GM21825 (cell line): ENCODE data around the gene KCNMB1.
A peak's percentile ranks its signal among the peaks of the same experiment; 100 is the strongest.

Source experiments
- ATAC-seq: cut with Tn5 transposase; IDR thresholded peaks from one replicate; pipeline ENCODE4 v1.9.1; 2021; ENCODE audit warnings: mild to moderate bottlenecking, moderate library complexity; ENCODE audit not compliant: unreplicated experiment

The KCNMB1 gene

DNA sequence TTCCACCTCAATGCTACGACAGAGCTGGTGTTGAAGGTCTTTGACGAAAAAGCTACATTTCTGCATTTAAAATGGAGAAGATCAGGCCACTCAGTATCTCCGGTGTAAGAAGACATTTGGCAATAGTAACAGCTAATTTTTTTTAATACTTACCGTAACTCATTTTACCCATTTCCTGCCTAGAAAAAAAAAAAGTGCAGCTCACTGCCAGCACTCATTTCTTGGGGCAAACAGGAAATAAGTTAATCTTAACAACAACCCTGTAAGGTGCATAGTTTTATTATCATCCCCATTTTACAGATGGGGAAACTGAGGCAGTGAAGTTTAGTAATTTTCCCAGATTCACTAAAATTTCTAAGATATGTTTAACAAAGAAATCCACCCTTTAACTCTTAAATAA, 27.4 kb upstream of the KCNMB1 start:
- ATAC-seq = no peak

GRCh38 chr5:170414786-170415185, 25.6 kb upstream of the KCNMB1 start:
- ATAC-seq = no peak

GRCh38 chr5:170413897-170414296, 24.7 kb upstream of the KCNMB1 start:
- ATAC-seq = no peak

GRCh38 chr5:170411100-170411499, 21.9 kb upstream of the KCNMB1 start:
- ATAC-seq = no peak

DNA sequence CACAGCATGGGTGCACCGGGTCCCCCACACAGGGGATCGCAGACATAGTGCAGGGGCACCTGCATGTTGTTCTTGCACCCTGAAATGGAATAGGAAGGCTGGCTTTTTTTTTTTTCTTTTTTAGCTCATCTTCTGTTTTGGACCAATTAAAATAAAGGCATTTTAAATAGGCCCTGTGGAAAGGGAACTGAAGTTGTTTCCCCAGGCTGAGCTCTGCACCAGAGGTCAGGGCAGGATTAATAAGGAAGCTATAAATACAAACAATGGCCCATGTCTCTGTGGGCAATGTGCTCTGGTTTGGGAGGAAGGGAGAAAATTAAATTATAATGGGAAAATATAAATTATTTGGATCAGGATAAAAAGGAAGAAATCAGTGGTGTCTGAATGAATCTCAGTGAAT, 21.2 kb upstream of the KCNMB1 start:
- no peak for ATAC-seq

GRCh38 chr5:170408877-170409660, 19.9 kb upstream of the KCNMB1 start:
- ATAC-seq = no peak

DNA sequence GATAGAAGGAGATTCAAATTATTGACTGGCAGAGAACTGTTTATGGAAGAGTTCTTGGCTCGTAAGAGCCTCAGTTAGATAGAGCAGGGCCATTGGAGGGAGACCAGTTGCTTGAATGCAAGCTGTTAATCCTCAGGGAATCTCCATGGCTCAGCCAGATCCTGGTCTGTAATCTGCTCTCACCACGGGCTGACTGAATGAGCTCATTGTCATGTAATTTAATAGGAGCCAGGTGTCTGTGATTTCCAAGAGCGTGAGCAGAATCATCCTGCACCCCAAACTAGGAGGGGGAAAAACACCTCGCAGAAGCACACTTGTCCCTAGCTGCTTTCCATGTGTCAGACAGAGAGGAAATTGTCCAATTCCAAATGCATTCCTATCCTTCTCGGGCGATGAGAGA, 19.1 kb upstream of the KCNMB1 start:
- ATAC-seq = no peak

- ATAC-seq = no peak
These were observed 17.9 kb upstream of the KCNMB1 start for GRCh38 chr5:170407062-170407461.

GRCh38 chr5:170405817-170406216, 16.6 kb upstream of the KCNMB1 start:
- ATAC-seq = no peak

GRCh38 chr5:170404398-170404797, 15.2 kb upstream of the KCNMB1 start:
- ATAC-seq = no peak

- no peak for ATAC-seq
These were observed 14.5 kb upstream of the KCNMB1 start for GRCh38 chr5:170403675-170404074.

DNA sequence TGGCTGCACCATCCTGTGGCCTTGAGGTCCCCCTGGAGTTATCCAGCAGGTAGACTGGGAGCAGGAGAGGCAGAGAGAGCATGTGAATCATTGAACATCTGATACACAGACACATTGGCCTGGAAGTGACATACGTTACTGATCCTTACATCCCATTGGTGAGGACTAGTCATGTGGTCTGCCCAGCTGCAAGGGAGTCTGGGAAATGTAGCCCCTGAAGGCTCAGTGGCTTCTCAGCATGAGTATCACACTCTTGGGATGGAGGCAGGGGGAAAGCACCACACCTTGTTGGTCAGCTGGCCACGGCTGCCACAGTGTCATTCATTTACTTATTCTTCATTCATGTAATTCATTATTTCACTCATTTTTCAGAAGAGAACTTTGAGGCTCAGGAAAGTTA, 13.3 kb upstream of the KCNMB1 start:
- ATAC-seq = no peak

- ATAC-seq = no peak
These were observed 7.9 kb upstream of the KCNMB1 start for GRCh38 chr5:170397059-170397458.

GRCh38 chr5:170393958-170394357, 4.8 kb upstream of the KCNMB1 start:
- no peak for ATAC-seq

DNA sequence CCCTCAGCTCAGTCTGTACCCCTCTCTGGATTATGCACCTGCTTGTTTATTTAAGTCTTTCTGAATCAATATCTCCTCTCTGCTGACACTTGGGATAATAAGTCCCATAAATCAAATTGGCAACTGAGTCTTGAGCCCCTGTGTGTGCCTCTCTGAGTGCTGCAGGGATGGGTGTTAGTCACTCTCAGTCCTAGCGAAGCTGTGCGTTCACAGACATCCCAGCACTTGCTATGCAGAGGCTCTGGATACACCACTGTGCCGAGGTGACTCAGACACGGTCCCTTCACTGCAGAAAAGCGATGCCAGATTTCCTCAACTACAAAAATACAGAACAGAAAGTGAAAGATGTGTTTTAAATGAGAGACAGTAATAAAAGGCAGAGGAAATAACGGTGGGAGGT, 4.1 kb upstream of the KCNMB1 start:
- peak; percentile 46 for ATAC-seq

DNA sequence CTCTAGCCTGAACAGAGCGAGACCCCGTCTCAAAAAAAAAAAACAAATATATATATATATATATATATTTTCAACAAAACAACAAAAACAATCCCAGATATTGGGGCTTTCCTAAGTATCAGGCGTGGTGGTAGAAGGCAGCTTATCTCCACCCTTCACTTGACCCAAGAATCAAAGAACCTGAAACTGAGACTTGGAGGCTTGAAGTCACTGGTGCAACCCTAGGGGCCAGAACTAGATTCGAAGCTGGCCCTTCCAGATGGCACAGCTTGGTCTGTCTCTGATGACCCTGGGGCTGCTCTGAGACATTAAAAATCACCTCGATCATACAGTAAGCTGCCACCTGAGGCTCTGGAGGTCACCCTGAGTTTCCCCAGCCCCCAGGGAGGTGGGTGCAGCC, 1.3 kb upstream of the KCNMB1 start:
- no peak for ATAC-seq

- ATAC-seq = no peak
These were observed 354 bp upstream of the KCNMB1 start for GRCh38 chr5:170389550-170389892.

DNA sequence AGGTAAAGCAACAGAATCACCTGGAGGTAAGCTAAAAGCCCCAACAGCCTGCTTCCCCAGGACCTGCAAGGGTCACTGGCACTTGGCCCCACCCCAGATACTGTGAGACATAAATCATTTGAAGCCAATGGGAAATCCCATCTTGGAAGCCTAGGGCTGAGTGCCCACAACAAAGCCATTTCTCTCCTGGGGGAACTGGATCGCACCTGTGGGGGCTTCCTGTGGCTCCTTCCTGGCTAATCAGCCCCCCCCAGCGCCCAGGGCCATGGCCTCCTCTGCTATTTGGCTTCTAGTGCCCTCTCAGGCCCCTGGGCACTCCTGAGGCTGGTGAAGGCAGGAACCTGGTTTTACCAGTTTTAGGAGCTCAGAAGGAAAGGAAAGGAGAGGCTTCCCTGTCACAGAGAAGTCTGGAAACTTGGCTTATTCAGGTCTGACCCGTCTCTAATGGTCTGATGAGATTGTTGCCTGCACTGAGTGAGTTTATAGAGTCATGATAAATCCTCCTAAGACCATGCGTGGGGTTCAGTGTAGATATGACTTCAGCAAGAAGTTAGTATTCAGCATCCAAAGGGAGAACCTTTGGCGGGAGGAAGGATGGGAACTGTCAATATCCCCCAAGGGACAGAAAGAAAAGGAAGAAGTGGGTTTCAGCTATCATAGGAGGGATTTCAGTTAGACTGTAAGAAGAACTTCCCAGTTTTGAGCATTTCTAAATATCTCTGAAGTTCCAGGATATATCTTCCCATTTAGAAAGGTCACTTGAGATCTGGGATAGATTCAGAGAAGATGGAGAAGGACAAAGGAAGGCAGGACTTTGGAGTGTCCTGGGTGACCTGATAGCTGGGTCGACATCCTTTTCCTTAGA, 1.2 kb downstream of the KCNMB1 start:
- no peak for ATAC-seq

DNA sequence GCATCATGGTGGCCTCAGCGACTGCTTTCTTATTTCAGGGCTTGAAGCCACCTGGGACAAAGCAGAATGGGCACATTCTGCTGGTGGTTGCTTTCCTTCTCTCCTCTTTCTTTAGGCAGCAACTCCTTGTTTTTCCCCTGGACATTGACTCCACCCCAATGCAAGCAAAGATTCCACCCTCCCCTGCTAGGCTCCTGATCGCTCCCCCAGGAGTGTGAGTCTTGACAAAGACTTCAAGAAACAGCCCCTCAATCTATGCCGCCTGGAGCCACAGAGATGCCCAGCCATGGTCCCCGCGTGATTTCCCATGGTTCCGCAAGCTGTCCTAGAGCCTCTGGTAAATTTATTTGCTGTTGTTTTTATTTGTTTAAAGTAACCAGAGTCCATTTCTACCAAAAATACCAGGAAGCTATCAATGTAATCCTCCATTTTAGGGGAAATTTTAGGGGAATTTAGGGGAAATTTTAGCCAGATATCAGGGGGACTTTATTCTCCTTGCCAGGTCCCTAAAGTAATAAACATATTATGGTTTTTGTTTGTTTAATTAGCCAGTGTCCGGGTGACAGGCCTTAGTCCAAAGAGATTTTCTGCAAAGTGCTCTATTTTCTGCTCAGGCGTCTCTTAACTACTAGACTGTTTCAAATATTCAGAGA, 2.3 kb downstream of the KCNMB1 start:
- ATAC-seq = no peak

DNA sequence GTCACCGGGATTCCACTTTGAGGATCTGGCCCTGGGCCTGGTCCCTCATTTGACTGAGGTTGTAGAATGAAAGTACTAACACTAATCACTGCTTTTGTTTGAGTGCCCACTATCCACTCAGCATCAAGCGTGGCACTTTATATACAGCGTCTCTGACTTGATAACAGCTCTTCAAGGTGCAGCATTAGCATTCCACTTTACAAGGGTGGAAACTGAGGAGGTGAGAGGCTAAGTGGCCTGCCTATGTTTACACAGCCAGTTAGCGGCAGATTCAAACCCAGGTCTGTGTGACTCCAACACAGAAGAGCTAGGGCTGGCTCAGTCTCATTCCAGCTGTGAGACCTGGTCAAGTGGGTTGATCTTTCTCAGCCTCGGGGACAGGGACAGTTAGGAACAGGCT, 5.9 kb downstream of the KCNMB1 start:
- ATAC-seq = no peak

GRCh38 chr5:170382790-170383189, 6.4 kb downstream of the KCNMB1 start:
- ATAC-seq = no peak
